ENCODE data around the gene SH3PXD2A. TPM values are rescaled to one million over a fixed set of nuclear protein-coding genes. Genes with fewer than 3 reads are reported as not detected.

SH3PXD2A gene
- total RNA-seq, 2 experiments from 2014 or later: 6.7 to 7.7 TPM

GRCh38 chr10:103876155-103876554, 20.8 kb upstream of the SH3PXD2A start:
- POLR2A ChIA-PET: no interaction called here
- H3K27ac Mint-ChIP-seq: no peak overlapping the region
- DNase-seq (no peak), ATAC-seq (no peak)
- intact Hi-C loops (cut with DNase I, micrococcal nuclease): no loop called here
- no peak overlapping the region for H3K4me3 Mint-ChIP-seq
- H3K9me3 Mint-ChIP-seq (ENCODE audit: low read depth): no peaks in the 10 kb centered on the region
- CTCF ChIA-PET: interaction anchor here (0.6 to 4.4 kb wide), 4 partner anchors 10 to 271 kb away, joined by 3 to 27 read pairs (median 8); no protein-coding TSS in a partner anchor
- peaks cover 16% of the 10 kb centered on the region for H3K36me3 Mint-ChIP-seq (ENCODE audit: low read depth)
- H3K27me3 Mint-ChIP-seq: no peaks in the 10 kb centered on the region
- H3K4me1 Mint-ChIP-seq: no peaks in the 10 kb centered on the region

DNA sequence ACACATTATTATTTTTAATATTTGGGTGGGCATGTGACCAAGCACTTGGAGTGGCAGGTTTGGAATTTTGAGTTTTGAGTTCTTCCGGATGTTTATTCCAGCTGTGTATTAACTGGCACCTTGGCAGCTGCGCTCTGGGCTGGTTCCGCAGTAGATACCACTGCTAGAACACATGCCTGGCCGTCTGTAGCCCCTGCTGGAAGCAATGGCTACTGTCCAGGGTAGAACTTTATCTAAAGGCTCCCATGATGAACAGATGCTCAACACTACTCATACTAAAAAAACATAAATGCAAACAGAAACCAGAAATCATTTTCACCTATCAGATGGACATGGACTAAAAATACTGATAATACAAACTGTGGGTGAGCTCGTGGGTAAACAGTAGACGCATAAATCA, 19.4 kb upstream of the SH3PXD2A start:
- Mint-ChIP-seq H3K27me3 (no peaks in the 10 kb centered on the region), H3K36me3 (ENCODE audit: low read depth) (peaks cover 12% of the 10 kb centered on the region), H3K9me3 (ENCODE audit: low read depth) (no peaks in the 10 kb centered on the region), H3K27ac (no peak overlapping the region), H3K4me1 (no peaks in the 10 kb centered on the region), H3K4me3 (no peak overlapping the region)
- DNase-seq: no peak
- intact Hi-C loops (cut with DNase I, micrococcal nuclease): no loop called here
- ATAC-seq: no peak
- CTCF ChIA-PET: interaction anchor here (0.5 to 4.4 kb wide), 3 partner anchors 11 to 165 kb away, joined by 4 to 27 read pairs (median 13); no protein-coding TSS in a partner anchor
- POLR2A ChIA-PET: no interaction called here

DNA sequence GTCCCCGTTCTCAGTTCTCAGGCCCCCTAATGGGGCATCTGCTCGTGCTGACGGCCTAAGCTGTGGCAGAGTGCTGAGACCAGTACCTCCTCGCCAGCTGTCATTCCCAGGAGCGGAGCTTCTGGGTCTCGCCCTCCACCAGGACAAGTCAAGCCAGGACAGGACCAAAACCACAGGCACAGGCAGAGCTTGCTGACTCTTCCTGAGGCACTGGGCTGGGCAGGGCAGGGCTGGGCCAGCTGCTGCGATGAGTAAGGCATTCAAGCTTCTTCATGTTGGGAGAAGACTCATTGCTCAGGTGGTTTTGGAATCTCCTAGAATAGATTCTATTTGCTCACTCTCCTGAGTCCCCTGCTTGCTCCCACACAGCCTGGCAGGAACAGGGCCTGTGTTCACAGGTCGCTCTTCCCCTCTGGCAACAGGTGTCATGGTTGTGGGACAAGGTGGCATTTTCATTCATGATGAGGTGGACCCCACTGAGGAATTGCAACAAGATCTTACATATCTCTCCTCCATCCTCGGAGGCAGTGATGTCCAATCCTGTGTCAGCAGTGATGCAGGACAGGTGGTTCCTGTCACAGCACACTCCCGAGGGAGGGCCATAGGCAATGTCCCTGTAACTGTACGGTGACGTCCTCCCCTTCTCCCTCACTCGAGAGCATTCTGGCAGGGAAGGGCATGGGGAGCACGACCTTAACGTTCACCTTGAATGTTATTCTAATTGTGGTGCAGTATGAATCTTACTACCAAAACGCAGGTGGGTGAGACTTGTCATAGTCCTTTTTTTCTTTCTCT, 17.0 kb upstream of the SH3PXD2A start:
- Mint-ChIP-seq H3K4me3 (no peak overlapping the region), H3K27me3 (no peaks in the 10 kb centered on the region), H3K36me3 (ENCODE audit: low read depth) (no peaks in the 10 kb centered on the region), H3K27ac (no peak overlapping the region), H3K4me1 (no peaks in the 10 kb centered on the region), H3K9me3 (ENCODE audit: low read depth) (no peaks in the 10 kb centered on the region)
- POLR2A ChIA-PET: no interaction called here
- CTCF ChIA-PET: interaction anchor here (4.4 kb wide), 1 partner anchor 14 kb away, joined by 27 read pairs; no protein-coding TSS in a partner anchor
- DNase-seq (no peak), ATAC-seq (no peak)
- intact Hi-C loops (cut with DNase I, micrococcal nuclease): no loop called here

- Mint-ChIP-seq H3K4me1 (no peaks in the 10 kb centered on the region), H3K36me3 (ENCODE audit: low read depth) (no peaks in the 10 kb centered on the region), H3K4me3 (no peak overlapping the region), H3K27ac (no peak overlapping the region), H3K27me3 (no peaks in the 10 kb centered on the region), H3K9me3 (ENCODE audit: low read depth) (no peaks in the 10 kb centered on the region)
- intact Hi-C loops (cut with DNase I, micrococcal nuclease): no loop called here
- POLR2A ChIA-PET: no interaction called here
- DNase-seq: no peak
- no peak for ATAC-seq
- CTCF ChIA-PET: interaction anchor here (0.6 kb wide), 1 partner anchor 24 kb away, joined by 3 read pairs; no protein-coding TSS in a partner anchor
Observed at GRCh38 chr10:103871006-103871405, 15.6 kb upstream of the SH3PXD2A start.

DNA sequence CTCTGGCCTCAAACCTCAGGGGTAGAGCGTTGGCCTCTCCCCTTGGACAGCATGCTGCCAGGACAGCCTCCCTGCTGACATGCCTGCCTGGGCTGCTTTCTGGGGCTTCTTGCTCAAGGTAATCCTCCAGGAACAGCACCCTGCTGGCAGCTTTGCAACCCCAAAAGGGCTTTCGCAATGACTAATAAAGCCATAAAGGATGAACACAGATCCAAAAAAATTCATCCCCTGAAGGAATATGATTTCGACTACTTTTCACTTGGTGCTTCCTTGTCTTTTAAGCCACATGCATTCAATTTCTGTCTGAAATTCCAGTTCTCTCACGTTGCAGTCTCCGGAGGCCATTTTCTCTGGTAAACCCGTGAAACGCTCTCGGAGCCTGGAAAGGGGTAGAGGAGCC, 15.1 kb upstream of the SH3PXD2A start:
- Mint-ChIP-seq H3K9me3 (ENCODE audit: low read depth) (peaks cover under 1% of the 10 kb centered on the region), H3K4me1 (no peaks in the 10 kb centered on the region), H3K4me3 (no peak overlapping the region), H3K27me3 (no peaks in the 10 kb centered on the region), H3K36me3 (ENCODE audit: low read depth) (peaks cover 1% of the 10 kb centered on the region), H3K27ac (no peak overlapping the region)
- no peak for ATAC-seq
- CTCF ChIA-PET: interaction anchor here (1.4 kb wide), 2 partner anchors 37 to 158 kb away, joined by 3 to 6 read pairs; no protein-coding TSS in a partner anchor
- intact Hi-C loops (cut with DNase I, micrococcal nuclease): no loop called here
- DNase-seq: no peak
- POLR2A ChIA-PET: no interaction called here

- intact Hi-C loops (cut with DNase I, micrococcal nuclease): no loop called here
- CTCF ChIA-PET: interaction anchor here (0.6 to 1.4 kb wide), 4 partner anchors 12 to 161 kb away, joined by 3 to 6 read pairs (median 3); no protein-coding TSS in a partner anchor
Observed at GRCh38 chr10:103869336-103869735, 14.0 kb upstream of the SH3PXD2A start.

DNA sequence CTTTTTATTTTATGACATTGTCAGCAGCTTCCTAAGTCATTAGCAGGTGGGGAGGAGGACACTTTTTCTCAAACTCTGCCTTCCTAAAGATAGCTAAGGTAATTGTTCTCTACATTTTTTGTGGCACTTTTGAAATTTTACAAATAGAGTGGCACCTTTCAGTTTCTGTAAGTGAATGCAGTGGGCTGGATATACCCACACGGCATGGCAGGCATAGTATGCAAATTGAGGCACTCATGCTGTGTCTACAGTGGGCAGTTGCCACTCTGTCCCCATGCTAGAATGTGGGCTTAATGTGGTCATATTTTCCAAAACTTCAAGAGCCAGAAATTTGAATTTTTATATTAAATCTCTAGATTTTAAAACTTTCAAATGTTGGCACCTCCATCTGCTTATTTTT, 12.8 kb upstream of the SH3PXD2A start:
- Mint-ChIP-seq H3K4me3 (no peak overlapping the region), H3K27ac (no peak overlapping the region), H3K9me3 (ENCODE audit: low read depth) (peaks cover 11% of the 10 kb centered on the region), H3K36me3 (ENCODE audit: low read depth) (peaks cover 7% of the 10 kb centered on the region), H3K27me3 (no peaks in the 10 kb centered on the region), H3K4me1 (no peaks in the 10 kb centered on the region)
- CTCF ChIA-PET: interaction anchor here (0.7 to 1.2 kb wide), 2 partner anchors 155 to 162 kb away, joined by 3 read pairs; no protein-coding TSS in a partner anchor
- ATAC-seq (no peak), DNase-seq (no peak)
- intact Hi-C loops (cut with DNase I, micrococcal nuclease): no loop called here
- POLR2A ChIA-PET: no interaction called here

More at GRCh38 chr10:103869336-103869735, 14.0 kb upstream of the SH3PXD2A start:
- POLR2A ChIA-PET: no interaction called here
- ATAC-seq (no peak), DNase-seq (peak; percentile 28)
- Mint-ChIP-seq H3K4me3 (no peak overlapping the region), H3K36me3 (ENCODE audit: low read depth) (peaks cover 1% of the 10 kb centered on the region), H3K27ac (no peak overlapping the region), H3K4me1 (no peaks in the 10 kb centered on the region), H3K9me3 (ENCODE audit: low read depth) (peaks cover 6% of the 10 kb centered on the region), H3K27me3 (no peaks in the 10 kb centered on the region)

DNA sequence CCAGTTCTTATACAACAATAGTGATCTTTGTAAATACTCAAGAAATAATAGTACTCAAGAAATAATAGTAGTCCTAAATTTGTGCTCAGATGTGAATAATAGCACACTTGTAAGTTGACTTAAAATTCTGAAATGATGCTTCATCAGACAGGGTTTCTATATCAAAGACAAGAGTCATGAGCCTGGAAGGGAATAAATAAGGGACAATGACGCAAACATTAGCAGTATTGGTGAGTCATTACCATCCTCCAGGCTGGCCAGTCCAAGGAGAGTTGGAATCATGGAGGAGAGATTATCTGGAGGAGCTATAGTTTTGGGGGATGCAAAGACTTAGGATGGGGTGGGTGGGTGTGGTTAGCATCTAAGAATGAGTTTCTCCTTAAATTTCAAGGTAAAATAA, 6.1 kb upstream of the SH3PXD2A start:
- no peak for DNase-seq

GRCh38 chr10:103859161-103860086, 4.0 kb upstream of the SH3PXD2A start:
- Mint-ChIP-seq H3K27ac (no peak overlapping the region), H3K9me3 (ENCODE audit: low read depth) (peaks cover 5% of the 10 kb centered on the region), H3K4me1 (peaks cover 6% of the 10 kb centered on the region), H3K4me3 (no peak overlapping the region), H3K36me3 (ENCODE audit: low read depth) (peaks cover 5% of the 10 kb centered on the region), H3K27me3 (peaks cover 18% of the 10 kb centered on the region)
- ChIA-PET POLR2A (no interaction called here), CTCF (interaction anchor here (1.0 to 2.3 kb wide), 6 partner anchors 11 to 163 kb away, joined by 3 to 19 read pairs (median 6); no protein-coding TSS in a partner anchor)
- ATAC-seq: peak; percentile 77
- intact Hi-C loops (cut with DNase I, micrococcal nuclease): loop anchor here (1.0 kb wide), 1 partner anchor 146 kb away; no protein-coding TSS in a partner anchor
- DNase-seq: peak; percentile 75

More for the DNA sequence above, 6.1 kb upstream of the SH3PXD2A start:
- CTCF ChIA-PET: interaction anchor here (0.7 to 3.2 kb wide), 5 partner anchors 18 to 149 kb away, joined by 3 to 33 read pairs (median 3); no protein-coding TSS in a partner anchor
- peaks cover 7% of the 10 kb centered on the region for H3K36me3 Mint-ChIP-seq (ENCODE audit: low read depth)
- no peak overlapping the region for H3K4me3 Mint-ChIP-seq
- H3K4me1 Mint-ChIP-seq: no peaks in the 10 kb centered on the region
- H3K9me3 Mint-ChIP-seq (ENCODE audit: low read depth): peaks cover 11% of the 10 kb centered on the region
- no peak overlapping the region for H3K27ac Mint-ChIP-seq
- H3K27me3 Mint-ChIP-seq: peaks cover 7% of the 10 kb centered on the region
- ATAC-seq: no peak
- intact Hi-C loops (cut with DNase I, micrococcal nuclease): no loop called here
- POLR2A ChIA-PET: no interaction called here

DNA sequence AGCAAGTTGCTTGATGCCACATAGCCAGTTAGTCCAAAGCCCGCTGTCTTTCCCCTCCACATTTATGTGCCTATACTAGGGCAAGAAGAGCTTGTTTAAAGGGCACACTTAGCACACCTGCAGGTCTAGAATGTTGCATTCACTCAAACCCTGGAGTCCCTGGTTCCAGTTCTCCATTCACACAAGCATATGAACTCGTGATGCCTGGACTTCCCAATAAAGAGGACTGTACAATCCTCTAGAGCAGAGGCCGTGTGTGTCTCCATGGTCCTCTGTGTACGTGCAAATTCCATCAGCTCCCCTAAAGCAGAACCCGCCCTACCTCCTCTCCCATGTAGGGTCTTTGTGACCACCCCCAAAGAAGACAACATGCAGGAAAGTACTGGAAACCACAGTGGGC, 3.0 kb upstream of the SH3PXD2A start:
- H3K36me3 Mint-ChIP-seq (ENCODE audit: low read depth): no peaks in the 10 kb centered on the region
- intact Hi-C loops (cut with DNase I, micrococcal nuclease): no loop called here
- H3K9me3 Mint-ChIP-seq (ENCODE audit: low read depth): no peaks in the 10 kb centered on the region
- ATAC-seq: no peak
- ChIA-PET POLR2A (no interaction called here), CTCF (interaction anchor here (0.7 to 2.3 kb wide), 10 partner anchors 10 to 294 kb away, joined by 3 to 19 read pairs (median 4); no protein-coding TSS in a partner anchor)
- H3K4me3 Mint-ChIP-seq: no peak overlapping the region
- peaks cover 28% of the 10 kb centered on the region for H3K27me3 Mint-ChIP-seq
- DNase-seq: no peak
- H3K27ac Mint-ChIP-seq: no peak overlapping the region
- peaks cover 10% of the 10 kb centered on the region for H3K4me1 Mint-ChIP-seq

GRCh38 chr10:103856797-103857170, 1.4 kb upstream of the SH3PXD2A start:
- H3K27me3 Mint-ChIP-seq: peaks cover 31% of the 10 kb centered on the region
- H3K9me3 Mint-ChIP-seq (ENCODE audit: low read depth): no peaks in the 10 kb centered on the region
- H3K27ac Mint-ChIP-seq: no peak overlapping the region
- intact Hi-C loops (cut with DNase I, micrococcal nuclease): no loop called here
- CTCF ChIA-PET: interaction anchor here (0.6 to 2.3 kb wide), 11 partner anchors 9 to 285 kb away, joined by 3 to 29 read pairs (median 4); no protein-coding TSS in a partner anchor
- no peak for ATAC-seq
- H3K4me1 Mint-ChIP-seq: peaks cover 10% of the 10 kb centered on the region
- no peaks in the 10 kb centered on the region for H3K36me3 Mint-ChIP-seq (ENCODE audit: low read depth)
- DNase-seq: no peak
- POLR2A ChIA-PET: no interaction called here
- no peak overlapping the region for H3K4me3 Mint-ChIP-seq

Data from activated CD4-positive, alpha-beta T cell treated with anti-CD3 and anti-CD28 coated beads for 36 hours (primary cell).